Stimulated activated CD8-positive, alpha-beta memory T cell treated with anti-CD3 and anti-CD28 coated beads, Interleukin-12 subunit alpha, Interleukin-12 subunit beta, amount 100 ng/mL, for 4 hours (primary cell): ENCODE data around the gene CACNA2D1.

Source experiments
- DNase-seq: peaks from one replicate; pipeline ENCODE4 v3.0.0-alpha.2; 2020; ENCODE audit warnings: low read depth

Gene CACNA2D1

GRCh38 chr7:82284936-82285519, 158.5 kb downstream of the CACNA2D1 start:
- DNase-seq: no peak

- DNase-seq: no peak
Measured at GRCh38 chr7:82275342-82275741, 168.2 kb downstream of the CACNA2D1 start.

GRCh38 chr7:82274681-82275080, 168.9 kb downstream of the CACNA2D1 start:
- DNase-seq: no peak

GRCh38 chr7:82273886-82274285, 169.7 kb downstream of the CACNA2D1 start:
- DNase-seq: no peak

- no peak for DNase-seq
Measured at GRCh38 chr7:82270870-82271269, 172.7 kb downstream of the CACNA2D1 start.

GRCh38 chr7:82268632-82269031, 174.9 kb downstream of the CACNA2D1 start:
- no peak for DNase-seq

GRCh38 chr7:82266081-82266480, 177.5 kb downstream of the CACNA2D1 start:
- DNase-seq: no peak

GRCh38 chr7:82264783-82265305, 178.7 kb downstream of the CACNA2D1 start:
- DNase-seq: no peak

- DNase-seq: no peak
Measured at GRCh38 chr7:82263920-82264782, 179.4 kb downstream of the CACNA2D1 start.

GRCh38 chr7:82258181-82258580, 185.4 kb downstream of the CACNA2D1 start:
- no peak for DNase-seq

- DNase-seq: no peak
Measured at GRCh38 chr7:82257118-82257695, 186.4 kb downstream of the CACNA2D1 start.

- no peak for DNase-seq
Measured at GRCh38 chr7:82255706-82256105, 187.9 kb downstream of the CACNA2D1 start.

GRCh38 chr7:82250598-82250997, 193.0 kb downstream of the CACNA2D1 start:
- no peak for DNase-seq

GRCh38 chr7:82249979-82250378, 193.6 kb downstream of the CACNA2D1 start:
- DNase-seq: no peak

GRCh38 chr7:82247814-82248433, 195.7 kb downstream of the CACNA2D1 start:
- DNase-seq: no peak

GRCh38 chr7:82244947-82245517, 198.5 kb downstream of the CACNA2D1 start:
- no peak for DNase-seq

- DNase-seq: no peak
Measured at GRCh38 chr7:82241356-82241755, 202.2 kb downstream of the CACNA2D1 start.

- DNase-seq: no peak
Measured at GRCh38 chr7:82235713-82236112, 207.9 kb downstream of the CACNA2D1 start.

GRCh38 chr7:82234457-82235049, 209.0 kb downstream of the CACNA2D1 start:
- no peak for DNase-seq

GRCh38 chr7:82230811-82231581, 212.6 kb downstream of the CACNA2D1 start:
- DNase-seq: no peak

- DNase-seq: no peak
Measured at GRCh38 chr7:82229164-82229563, 214.4 kb downstream of the CACNA2D1 start.
